H1 (cell line): ENCODE measurements around the gene PIAS1. TPM values are rescaled to one million over a fixed set of nuclear protein-coding genes. Genes with fewer than 3 reads are reported as not detected.

Experiments used
- BACH1 ChIP-seq: IDR thresholded peaks from 2 replicates; pipeline ENCODE4 v1.6.1; 2012; ENCODE audit warnings: low read length, improper control_type of control experiment
- CEBPB ChIP-seq: IDR thresholded peaks from 2 replicates; pipeline ENCODE4 v1.6.1; 2012; ENCODE audit warnings: low read depth, low read length
- CTBP2 ChIP-seq: IDR thresholded peaks from 2 replicates; pipeline ENCODE4 v1.7.0; 2011; ENCODE audit warnings: borderline replicate concordance, mild to moderate bottlenecking, moderate library complexity, mixed read lengths, low read length; ENCODE audit not compliant: insufficient read depth, insufficient read length
- polyA plus RNA-seq, 7 experiments: library from polyadenylated mRNA; depleted of rRNA in 3 of 7; stranded (reverse) in 5 of 7; unstranded in 2 of 7; fragments of >200 nt in 5 of 7; fragments of 200-250 nt in 2 of 7; gene quantifications; 1 replicate in 5 of 7; 2 replicates in 1 of 7; 4 replicates in 1 of 7; pipeline versions ENCODE4 v1.2.1 to v1.2.3, GENCODE V29; 2011 to 2013; ENCODE audit warnings: missing spikeins in 2 of 7, mixed read lengths in 2 of 7
- total RNA-seq: library from RNA; stranded (reverse); fragmentation: NEBNext Ultra II Directional; extraction: Animal tissue kit (Norgen Biotek cat#: 25700); gene quantifications from 2 replicates; pipeline ENCODE4 v1.2.1, GENCODE V29; 2021
- TF ChIP-seq, protein P1 (sequence below): fragments of 300-600 bp; sonication (generic); IDR thresholded peaks from 2 replicates; pipeline ENCODE4 v1.7.1; 2012; ENCODE audit warnings: low read length, moderate library complexity, mild to moderate bottlenecking, inconsistent platforms; ENCODE audit not compliant: insufficient replicate concordance

Gene PIAS1
- total and polyA plus RNA-seq, 2 of the 8 experiments (the other 6 are each of a cell fraction or from before 2014, with no cell fraction given): 30.8 to 34.5 TPM

DNA sequence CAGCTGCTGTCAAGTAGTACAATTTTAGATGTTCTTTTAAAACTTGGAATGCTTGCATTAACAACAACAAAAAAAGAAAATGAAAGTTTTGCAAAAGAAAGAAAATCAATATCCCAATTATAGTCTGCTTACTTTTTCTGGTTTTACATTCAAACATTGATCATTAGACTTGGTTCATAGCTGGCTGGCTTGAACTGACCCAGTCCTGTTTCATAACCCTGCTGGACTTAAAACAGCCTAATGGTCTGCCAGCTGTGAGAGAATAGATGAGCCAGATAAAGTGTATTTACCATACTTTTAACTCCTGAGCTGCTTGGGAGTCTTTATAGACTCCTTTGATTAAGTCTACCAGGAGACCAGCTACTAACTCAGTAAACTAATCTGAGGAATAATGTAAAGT is 59.2 kb downstream of the PIAS1 start (continued):
- TF ChIP-seq, protein P1, sequence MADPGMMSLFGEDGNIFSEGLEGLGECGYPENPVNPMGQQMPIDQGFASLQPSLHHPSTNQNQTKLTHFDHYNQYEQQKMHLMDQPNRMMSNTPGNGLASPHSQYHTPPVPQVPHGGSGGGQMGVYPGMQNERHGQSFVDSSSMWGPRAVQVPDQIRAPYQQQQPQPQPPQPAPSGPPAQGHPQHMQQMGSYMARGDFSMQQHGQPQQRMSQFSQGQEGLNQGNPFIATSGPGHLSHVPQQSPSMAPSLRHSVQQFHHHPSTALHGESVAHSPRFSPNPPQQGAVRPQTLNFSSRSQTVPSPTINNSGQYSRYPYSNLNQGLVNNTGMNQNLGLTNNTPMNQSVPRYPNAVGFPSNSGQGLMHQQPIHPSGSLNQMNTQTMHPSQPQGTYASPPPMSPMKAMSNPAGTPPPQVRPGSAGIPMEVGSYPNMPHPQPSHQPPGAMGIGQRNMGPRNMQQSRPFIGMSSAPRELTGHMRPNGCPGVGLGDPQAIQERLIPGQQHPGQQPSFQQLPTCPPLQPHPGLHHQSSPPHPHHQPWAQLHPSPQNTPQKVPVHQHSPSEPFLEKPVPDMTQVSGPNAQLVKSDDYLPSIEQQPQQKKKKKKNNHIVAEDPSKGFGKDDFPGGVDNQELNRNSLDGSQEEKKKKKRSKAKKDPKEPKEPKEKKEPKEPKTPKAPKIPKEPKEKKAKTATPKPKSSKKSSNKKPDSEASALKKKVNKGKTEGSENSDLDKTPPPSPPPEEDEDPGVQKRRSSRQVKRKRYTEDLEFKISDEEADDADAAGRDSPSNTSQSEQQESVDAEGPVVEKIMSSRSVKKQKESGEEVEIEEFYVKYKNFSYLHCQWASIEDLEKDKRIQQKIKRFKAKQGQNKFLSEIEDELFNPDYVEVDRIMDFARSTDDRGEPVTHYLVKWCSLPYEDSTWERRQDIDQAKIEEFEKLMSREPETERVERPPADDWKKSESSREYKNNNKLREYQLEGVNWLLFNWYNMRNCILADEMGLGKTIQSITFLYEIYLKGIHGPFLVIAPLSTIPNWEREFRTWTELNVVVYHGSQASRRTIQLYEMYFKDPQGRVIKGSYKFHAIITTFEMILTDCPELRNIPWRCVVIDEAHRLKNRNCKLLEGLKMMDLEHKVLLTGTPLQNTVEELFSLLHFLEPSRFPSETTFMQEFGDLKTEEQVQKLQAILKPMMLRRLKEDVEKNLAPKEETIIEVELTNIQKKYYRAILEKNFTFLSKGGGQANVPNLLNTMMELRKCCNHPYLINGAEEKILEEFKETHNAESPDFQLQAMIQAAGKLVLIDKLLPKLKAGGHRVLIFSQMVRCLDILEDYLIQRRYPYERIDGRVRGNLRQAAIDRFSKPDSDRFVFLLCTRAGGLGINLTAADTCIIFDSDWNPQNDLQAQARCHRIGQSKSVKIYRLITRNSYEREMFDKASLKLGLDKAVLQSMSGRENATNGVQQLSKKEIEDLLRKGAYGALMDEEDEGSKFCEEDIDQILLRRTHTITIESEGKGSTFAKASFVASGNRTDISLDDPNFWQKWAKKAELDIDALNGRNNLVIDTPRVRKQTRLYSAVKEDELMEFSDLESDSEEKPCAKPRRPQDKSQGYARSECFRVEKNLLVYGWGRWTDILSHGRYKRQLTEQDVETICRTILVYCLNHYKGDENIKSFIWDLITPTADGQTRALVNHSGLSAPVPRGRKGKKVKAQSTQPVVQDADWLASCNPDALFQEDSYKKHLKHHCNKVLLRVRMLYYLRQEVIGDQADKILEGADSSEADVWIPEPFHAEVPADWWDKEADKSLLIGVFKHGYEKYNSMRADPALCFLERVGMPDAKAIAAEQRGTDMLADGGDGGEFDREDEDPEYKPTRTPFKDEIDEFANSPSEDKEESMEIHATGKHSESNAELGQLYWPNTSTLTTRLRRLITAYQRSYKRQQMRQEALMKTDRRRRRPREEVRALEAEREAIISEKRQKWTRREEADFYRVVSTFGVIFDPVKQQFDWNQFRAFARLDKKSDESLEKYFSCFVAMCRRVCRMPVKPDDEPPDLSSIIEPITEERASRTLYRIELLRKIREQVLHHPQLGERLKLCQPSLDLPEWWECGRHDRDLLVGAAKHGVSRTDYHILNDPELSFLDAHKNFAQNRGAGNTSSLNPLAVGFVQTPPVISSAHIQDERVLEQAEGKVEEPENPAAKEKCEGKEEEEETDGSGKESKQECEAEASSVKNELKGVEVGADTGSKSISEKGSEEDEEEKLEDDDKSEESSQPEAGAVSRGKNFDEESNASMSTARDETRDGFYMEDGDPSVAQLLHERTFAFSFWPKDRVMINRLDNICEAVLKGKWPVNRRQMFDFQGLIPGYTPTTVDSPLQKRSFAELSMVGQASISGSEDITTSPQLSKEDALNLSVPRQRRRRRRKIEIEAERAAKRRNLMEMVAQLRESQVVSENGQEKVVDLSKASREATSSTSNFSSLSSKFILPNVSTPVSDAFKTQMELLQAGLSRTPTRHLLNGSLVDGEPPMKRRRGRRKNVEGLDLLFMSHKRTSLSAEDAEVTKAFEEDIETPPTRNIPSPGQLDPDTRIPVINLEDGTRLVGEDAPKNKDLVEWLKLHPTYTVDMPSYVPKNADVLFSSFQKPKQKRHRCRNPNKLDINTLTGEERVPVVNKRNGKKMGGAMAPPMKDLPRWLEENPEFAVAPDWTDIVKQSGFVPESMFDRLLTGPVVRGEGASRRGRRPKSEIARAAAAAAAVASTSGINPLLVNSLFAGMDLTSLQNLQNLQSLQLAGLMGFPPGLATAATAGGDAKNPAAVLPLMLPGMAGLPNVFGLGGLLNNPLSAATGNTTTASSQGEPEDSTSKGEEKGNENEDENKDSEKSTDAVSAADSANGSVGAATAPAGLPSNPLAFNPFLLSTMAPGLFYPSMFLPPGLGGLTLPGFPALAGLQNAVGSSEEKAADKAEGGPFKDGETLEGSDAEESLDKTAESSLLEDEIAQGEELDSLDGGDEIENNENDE: no peak
- TF ChIP-seq CEBPB (no peak), CTBP2 (no peak), BACH1 (no peak)
